Glomerular visceral epithelial cell (primary cell): ENCODE results near the gene VAV2.

Experiments used
- DNase-seq: peaks from one replicate; pipeline ENCODE4 v3.0.0-alpha.2; 2016; ENCODE audit errors: extremely low spot score

Gene VAV2

DNA sequence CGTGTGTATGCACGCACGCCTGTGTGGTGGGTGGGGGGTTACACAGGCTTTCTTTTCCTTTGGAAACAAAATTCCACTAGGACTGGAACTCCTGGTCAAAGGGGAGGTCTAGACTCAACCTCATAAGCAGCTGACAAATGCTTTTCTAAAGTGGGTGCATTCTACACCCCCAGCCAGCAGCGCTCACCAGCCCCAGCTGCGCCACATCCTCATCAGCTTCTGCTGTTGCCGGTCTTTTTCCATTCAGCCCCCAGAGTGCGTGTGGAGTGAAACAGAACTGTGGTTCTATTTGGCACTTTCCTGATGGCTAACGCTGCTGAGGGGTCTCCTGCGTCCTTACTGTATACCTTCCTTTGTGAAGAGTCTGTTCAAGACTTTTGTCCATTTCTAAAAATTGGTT, 176.3 kb downstream of the VAV2 start:
- no peak for DNase-seq

DNA sequence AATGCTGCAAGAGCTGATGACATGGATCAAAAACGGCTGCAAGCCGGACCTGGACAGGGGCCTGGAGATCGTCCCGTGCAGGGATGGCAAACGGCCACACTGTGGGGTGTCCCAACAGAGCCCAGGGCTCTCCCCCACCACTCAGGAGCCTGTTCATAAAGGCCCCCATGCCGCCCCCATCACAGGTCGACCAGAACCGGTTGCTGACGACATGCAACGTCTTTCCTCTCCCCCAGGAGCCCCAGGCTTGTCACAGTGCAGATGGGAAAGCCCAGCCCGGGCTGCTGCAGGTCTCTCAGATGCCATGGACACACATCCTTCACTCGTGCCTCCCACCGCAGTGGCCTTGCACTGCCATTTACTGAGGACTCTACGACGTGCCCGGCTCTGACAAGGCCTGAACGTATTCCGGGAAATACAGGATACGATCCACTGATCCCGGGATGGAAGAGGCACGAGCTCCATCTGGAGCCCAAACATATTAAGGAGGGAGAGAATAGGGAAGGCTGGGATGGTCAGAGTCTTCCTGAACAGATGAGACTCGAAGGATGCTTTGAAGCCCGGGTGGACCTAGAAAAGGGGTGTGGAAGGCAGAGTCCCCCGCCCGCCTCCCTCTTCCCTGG, 177.4 kb downstream of the VAV2 start:
- DNase-seq: no peak

DNA sequence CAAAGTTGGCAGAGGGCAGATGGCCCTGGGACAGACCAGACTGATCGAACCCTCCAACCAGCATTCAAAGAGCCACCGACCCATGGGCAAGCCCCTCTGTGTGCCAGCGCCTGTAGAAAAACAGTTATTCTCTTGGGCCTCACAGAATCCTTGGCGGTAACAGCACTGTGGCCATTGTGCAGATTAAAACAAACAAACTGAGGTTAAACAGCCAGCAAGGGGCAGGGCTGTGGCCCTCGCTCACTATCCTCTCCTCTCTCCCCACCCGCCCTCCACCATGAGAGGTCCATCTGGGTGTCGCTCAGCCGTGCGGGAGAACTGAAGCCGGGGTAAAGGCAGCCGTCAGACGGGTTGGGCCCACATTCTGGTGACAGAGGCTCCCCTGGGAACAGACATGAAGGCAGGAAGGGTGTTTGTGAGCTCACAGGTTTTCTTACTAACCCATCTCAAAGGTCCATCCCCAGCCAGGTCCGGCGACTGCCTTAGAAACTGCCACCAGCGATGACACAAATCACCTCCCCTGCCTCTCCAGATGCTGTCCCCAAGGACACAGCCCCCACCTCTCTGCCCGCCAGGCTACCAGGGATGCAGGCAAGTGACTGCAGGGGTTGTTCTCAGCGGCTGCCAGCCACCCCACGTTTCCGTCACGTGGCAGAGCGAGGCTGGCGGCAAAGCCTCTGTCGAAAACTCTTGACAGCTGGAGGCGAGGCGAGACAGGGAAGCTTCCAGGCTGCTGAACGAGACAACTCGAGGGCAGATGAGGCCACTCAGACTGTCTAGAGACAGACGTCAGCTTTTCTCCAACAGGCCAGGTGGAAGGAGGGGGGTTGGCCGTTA, 178.2 kb downstream of the VAV2 start:
- DNase-seq: no peak

DNA sequence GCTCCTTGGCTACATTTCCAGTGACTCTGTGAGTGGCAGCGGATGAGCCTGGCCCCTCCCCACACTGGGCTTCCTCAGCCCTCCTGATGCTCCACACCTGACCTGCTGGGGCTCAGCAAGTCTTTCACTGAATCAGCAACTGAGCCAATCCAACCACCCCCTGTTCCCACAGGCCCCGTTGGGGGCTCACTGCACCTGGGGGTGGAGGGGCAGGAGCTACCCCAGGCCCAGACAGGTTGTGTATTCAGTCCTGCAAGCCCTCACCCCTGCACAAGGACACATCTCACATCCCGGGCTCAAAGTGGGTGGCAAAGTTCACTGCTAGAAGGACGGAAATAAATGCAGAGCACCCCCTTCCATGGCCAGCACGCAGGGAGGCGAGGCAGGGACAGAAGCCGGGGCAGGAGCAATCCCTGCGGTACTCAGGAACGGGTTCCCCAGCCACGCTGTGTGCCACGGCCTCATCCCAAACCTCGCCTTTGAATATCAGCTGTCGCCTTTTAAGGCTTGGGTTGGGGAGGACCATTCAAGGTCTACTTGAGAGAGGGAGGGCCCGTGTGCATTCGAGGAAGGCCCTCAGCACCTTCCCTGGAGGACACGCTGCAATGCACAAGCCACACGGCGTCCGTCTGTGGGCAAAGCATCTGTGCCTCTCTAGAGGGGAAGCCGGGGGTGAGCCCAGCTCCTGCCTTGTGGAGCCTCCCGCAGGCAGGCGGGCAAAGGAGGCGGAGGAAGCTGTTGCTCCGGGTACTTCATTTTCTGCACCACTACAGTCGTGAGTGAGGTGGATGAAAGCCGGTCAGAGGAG, 179.0 kb downstream of the VAV2 start:
- DNase-seq: no peak

DNA sequence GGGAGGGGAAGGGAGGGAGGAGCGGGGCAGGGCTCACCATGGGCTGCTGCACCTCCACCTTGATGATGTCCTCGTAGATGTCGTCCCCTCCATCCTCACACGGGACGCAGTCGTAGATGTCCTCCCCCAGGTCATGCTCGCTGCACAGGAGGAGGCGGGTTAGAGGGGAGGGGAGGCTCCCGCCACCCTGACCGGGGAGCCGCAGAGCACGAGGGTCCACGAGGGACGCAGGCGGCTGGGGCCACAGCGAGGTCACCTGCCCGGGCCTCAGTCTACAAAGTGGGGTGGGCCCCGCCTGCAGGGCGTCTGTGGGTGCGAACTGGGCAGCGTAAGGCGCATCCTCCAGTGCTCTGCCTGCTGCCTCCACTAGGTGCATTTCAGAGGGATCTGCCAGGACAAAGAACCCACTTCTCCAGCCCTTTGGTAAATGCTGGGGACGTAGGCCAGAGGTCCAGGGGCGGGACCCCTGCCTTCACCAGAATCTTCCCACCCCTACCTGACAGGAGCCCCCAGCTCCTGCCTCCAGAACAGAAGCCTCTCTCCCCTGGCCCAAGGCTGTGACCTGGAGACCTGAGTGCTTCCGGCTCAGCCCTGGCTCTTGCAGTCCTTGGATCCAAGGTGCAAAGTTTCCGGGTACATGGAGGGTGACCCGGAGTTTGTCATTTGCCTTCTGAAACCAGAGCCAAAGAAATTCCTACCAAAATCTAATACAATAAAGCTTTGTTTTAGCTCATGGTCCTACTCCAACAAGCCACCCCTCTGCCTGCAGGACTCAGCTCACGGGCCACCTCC, 179.9 kb downstream of the VAV2 start:
- DNase-seq: no peak

DNA sequence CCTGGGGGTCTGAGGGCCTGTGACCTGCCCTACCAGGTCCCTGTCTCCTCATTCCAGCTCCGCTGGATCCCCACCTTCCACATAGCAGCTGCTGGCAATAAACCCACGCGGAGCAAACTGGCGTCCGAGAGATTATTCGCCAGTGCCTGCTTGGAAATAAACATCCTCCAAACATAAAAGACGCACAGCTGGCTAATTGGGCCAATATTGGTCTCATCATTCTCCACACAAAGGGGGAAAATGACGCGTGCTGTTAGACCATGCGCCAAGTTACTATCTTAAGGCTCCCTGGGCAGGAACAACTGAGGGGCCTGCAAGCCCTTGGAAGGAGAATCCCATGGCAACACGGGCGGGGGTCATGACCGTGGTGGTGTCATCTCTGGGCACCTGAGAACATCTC, 180.7 kb downstream of the VAV2 start:
- no peak for DNase-seq

DNA sequence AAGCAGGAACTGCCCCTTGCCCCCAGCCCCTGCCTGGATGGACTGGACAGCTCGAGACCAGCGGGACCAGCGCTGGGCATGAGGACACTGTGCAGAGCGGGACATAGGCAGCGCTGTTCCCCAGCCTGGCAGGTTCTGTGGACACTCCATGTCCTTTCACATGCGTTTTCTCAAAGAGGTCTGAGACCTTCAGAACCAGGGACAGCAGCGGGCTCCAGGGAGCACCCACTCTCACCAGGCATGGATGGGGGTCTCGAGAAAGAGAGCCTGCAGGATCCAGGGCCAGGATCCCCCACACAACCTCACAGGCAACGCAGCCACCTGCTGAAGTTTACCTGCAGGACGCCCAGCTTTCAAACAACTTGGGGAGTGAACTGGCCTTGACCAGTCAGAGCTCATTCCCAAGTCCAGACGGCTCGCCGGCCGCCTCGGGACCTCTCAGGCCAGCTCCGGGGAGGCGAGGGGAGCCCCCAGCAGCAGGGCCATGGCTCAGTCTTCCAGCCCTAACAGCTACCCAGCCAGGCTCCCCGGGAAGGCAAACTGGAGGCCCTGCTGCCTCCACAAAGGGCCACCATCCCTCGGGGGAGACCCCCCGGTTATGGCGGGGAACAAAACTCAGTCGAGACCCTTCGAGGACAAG, 181.4 kb downstream of the VAV2 start:
- no peak for DNase-seq

DNA sequence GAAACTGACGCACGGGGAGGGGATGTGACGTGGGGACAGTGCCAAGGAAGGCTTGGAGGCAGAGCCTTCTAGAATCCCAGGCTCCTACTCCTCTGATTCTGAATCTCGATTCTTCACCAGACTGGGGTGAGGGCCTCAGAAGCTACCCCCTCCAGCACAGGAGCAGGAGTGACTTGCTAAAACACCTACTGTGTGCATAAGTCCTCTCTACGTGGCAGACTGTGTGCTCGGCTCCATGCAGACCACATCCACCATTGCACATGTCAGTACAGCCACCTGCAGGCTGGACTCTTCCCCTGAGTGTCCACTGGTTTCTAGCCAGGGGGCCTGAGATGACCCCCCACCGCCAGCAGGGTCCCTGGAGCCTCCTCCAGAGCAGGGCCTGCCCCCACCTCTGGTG, 182.8 kb downstream of the VAV2 start:
- DNase-seq: no peak

DNA sequence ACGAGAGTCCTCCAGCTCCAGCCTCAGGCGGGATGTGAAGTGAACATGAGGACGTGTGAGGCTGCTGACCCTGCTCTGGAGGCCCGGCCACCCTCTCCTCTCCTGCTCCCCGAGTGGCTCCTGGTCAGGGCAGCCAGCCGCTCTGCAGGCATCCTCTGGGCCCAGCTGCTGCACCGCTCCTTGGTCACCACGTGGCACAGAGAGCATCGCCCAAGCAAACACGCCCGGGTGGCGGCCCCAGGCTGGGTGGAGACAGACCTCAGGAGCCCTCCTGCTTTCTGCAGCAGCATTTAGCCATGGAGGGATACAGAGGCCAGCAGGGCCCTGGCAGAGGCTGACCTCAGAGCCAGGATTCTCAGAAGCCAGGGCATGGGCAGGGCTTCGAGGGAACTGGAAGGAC, 184.3 kb downstream of the VAV2 start:
- no peak for DNase-seq

DNA sequence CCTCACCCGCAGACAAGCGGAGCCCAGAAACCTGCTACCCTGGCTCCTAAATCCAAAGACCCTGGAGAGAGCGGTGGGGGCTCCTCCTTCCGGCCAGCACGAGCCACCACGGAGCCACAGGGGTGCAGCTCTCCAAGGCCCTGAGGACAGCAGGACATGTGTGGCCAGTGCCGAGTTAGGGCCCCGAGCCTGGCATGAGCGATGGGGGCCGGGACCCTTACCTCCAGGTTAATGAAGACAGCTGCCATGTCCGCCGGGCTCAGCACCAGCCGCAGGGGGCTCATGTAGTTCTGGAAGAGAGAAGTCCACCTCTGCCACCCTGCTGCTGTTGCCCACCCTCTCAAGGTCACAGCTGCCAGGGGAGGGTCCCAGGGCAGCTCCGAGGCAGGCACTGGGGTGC, 185.1 kb downstream of the VAV2 start:
- DNase-seq: no peak

DNA sequence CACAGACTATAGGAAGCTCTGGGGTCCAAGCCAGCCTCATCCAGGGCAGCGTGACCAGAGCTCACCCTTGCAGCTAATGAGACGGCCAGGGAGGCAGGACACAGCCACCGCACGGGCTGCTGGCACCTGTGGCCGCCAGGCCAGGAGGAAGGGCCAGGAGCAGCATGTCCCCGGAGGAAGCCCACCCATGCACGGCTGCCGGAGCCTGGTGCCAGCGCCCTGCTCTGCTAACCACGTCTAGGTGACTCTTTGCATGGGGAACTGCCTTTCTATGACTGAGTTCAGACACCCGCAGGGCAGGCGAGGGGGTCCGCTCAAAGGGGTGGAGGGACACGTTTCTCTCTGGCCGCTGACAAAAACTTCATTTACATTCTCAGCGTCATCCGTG, 185.5 kb downstream of the VAV2 start:
- DNase-seq: no peak

DNA sequence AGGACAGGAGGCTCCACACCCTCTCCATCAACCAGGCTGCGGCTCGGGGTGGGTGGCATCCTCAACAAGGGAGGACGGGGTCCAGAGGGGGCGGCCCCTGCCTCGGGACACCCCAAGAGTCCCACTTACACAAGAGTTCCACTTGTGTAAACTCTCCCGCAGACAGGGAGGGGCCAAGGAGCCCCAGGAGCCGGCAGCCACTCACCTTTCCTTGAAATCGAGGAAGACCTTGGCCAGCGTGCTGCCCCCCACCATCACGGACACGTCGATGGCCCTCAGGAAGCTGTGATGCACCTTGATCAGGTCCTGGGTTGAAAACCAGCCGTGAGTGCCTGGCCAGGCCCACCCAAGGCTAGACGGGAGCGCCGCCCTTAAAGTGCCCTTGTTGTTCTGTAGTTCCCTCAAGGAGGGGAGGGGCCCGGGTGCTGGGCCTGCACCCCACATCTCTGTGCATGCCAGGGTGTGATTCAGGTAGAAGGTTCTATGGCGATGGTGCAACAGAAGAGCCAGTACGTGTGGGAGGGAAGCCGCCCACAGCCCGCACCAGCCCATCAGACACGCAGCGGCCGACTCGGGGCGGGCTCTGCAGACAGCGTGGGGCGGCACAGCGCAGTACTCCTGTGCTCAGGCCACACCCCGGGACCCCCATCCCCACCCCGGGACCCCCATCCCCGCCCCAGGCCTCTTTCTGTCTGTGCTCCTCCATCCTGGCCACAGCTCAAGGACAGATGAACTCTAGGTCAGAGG, 186.1 kb downstream of the VAV2 start:
- no peak for DNase-seq

DNA sequence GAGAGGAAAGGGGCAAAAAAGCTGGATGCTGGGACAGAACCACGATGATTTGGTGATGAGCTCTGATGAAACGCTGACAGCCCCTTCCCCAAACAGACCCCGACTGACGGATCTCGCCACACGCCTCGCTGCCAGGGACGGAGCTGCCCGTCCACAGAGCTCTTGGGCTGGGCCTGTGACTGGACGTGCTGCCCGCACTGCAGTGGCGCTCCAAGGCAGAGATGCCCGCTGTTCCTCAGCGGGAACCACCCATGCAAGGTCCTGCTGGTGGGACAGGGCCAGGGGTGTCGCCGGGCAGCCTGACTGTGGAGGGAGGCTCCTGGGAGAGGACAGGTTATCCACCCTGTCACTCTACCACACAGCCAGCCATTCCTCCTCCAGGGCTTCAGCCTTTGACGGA, 187.9 kb downstream of the VAV2 start:
- no peak for DNase-seq

DNA sequence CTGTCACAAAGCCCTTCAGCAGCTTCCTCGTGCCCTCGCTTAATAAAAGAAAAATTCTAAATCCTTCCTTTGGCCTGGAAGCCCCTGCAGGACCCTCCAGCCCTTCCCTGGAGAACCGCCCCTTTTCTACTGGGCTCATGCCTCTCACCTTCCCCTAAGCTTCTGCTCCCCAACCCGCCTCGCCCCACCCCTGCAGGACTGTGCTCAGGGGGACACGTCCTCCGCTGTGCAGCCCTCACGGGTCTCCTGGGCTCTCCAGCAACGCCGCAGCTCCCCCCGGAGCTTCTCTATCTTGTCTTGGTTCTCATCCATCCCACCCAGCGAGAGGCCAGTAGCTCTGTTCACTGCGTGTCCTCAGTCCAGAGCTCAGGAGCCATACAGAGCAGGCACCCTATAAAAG, 188.4 kb downstream of the VAV2 start:
- DNase-seq: no peak

DNA sequence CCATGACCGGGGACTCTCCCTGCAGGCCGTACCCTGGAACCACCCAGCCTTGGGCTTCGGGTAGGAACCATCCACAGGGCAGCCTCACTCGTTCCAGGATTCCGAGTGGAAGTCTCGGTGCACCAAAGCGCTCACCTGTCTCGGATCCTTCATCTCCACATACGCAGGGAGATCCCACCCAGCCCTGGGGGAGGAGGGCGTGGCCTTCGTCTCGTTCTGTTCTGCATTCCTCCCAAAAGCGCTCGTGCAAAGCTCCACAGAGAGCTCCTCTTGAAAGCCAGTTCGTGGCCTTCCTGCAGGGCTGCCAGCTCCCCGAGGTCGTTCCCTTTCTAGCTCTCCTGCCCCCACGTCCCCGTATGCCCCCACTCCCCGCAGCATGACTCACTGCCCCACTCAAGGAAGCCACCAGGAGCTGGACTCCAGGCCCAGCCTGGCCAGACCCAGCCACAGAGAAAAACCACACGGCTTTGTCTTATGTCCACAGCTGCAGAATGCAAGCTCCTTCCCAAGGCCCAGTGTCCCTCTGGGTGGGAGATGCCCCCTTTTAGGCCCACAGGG, 189.0 kb downstream of the VAV2 start:
- DNase-seq: peak; percentile 61

DNA sequence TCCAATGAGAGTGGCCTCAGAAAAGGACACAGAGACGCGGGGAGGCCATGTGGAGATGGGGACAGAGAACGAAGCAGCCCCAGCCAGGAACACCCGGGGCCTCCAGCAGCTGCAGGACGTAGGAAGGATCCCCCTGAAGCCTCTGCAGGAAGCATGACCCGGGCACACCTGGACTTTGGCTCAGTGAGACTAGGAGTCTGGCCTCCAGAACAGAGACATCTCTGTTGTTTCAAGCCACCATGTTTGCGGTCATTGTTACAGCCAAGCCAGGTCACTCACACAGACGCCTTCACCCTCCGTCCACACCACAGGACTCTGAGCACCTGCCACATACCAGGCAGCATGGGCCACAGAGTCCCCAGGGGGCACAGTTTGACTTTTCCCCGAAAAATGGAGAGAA, 190.4 kb downstream of the VAV2 start:
- DNase-seq: no peak

DNA sequence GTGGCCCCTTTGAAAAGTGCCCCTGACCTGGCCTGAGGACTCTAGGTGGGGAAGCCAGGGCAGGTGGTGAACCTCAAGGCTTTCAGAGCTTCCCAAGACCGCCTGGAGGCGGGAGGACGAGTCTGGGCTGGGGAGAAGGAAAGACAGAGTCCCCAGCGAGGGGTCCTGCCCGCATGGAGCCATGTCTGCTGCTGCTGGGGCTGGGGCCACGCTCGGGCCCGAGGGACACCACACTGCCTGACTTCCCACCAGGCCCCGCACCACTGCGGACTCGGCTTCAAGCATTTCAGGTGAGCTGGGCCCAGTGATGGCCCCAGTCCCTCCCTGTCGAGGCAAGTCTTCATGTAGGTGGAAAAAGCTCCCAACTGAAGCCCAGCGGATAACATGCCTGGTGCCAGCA, 191.9 kb downstream of the VAV2 start:
- no peak for DNase-seq

DNA sequence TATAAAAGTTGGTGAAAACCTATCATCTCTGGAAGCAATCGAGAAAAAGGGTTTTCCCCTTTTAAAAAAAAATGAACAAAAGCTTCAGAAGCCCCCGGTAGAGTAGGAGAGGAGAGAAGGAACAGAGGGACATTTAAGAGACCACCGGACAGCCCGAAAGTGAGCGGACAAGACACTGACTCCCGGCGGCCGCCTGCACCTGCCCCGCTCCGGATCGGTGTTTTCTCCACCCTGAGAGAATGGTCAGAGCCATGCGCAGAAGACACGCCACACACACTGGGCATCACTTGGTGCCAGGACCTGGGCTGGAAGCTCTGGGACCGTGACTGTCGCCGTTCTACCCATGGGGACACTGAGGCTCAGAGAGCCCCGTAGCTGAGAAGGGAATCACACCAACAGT, 192.4 kb downstream of the VAV2 start:
- DNase-seq: no peak

DNA sequence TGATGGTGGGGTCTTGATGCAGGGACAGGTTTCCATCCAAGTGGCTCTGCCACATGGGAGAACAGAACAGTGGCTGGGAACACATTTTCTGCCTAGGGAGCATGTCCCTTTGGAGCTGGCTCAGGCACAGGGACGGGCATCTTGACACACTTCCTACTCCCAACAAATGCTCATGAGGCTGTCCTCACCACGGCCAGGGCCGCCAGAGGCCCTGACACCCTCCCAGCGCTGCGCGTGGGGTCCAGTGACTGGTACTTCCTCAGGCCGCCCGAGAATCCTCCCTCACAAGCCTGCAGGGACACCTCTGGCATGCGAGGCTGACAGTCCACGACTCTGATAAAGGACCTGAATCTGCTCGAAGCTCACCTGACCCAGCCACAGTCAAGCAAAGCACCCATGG, 193.0 kb downstream of the VAV2 start:
- DNase-seq: no peak

DNA sequence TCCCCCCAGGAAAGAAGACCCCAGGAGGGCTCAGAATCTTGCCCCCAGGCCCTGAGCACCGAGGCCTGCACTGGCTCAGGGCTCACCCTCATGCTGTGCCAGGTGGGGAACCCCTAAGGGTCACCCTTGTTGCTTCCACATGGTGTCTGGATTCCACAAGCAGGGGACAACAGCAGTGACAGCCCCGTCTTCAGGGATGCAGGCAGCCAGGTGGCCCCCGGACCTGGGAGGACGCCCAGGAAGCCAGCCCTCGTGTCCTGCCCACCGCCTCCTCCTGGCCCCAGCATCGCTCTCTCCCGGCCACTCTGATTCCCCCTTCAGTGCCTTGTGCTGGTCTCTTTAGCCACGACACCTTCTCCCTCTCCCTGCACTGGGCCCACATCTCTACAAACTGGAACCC, 194.0 kb downstream of the VAV2 start:
- no peak for DNase-seq
